Epithelial cell of esophagus (primary cell): Measurements from ENCODE around the gene GINS1.
A peak's percentile ranks its signal among the peaks of the same experiment; 100 is the strongest.

Experiments
- DNase-seq: peaks from one replicate; pipeline ENCODE4 v3.0.0; 2010; ENCODE audit warnings: low read depth
- H3K4me3 ChIP-seq: 2 replicates; pipeline ENCODE4 v1.5.1; 2011; ENCODE audit warnings: mild to moderate bottlenecking, low read length, control low read depth
- CTCF ChIP-seq: IDR thresholded peaks from 2 replicates; pipeline ENCODE4 v1.5.1; 2011; ENCODE audit warnings: low read depth, mild to moderate bottlenecking, low read length, control low read depth, inconsistent platforms; ENCODE audit not compliant: insufficient read depth; ENCODE audit errors: missing control alignments

The GINS1 gene

GRCh38 chr20:25487306-25487705 lies 79.8 kb downstream of the GINS1 start:
- no peak for TF ChIP-seq CTCF
- DNase-seq = peak; percentile 60
- no peak overlapping the region for H3K4me3 ChIP-seq

GRCh38 chr20:25487975-25488374 lies 80.5 kb downstream of the GINS1 start:
- H3K4me3 ChIP-seq = no peak overlapping the region
- DNase-seq = no peak
- TF ChIP-seq CTCF = no peak

GRCh38 chr20:25489221-25489871 lies 81.9 kb downstream of the GINS1 start:
- DNase-seq = no peak
- H3K4me3 ChIP-seq = no peak overlapping the region
- no peak for TF ChIP-seq CTCF

GRCh38 chr20:25490656-25491445 lies 83.4 kb downstream of the GINS1 start:
- H3K4me3 ChIP-seq = no peak overlapping the region
- TF ChIP-seq CTCF = no peak

GRCh38 chr20:25491446-25492038 lies 84.1 kb downstream of the GINS1 start:
- no peak overlapping the region for H3K4me3 ChIP-seq
- no peak for DNase-seq

More at GRCh38 chr20:25490656-25491445, 83.4 kb downstream of the GINS1 start:
- no peak for DNase-seq

GRCh38 chr20:25493137-25493536 lies 85.7 kb downstream of the GINS1 start:
- H3K4me3 ChIP-seq = no peak overlapping the region
- no peak for TF ChIP-seq CTCF
- peak; percentile 15 for DNase-seq

More at GRCh38 chr20:25491446-25492038, 84.1 kb downstream of the GINS1 start:
- no peak for TF ChIP-seq CTCF
